ENCODE results near the gene IFNAR1. TPM values are rescaled to one million over a fixed set of nuclear protein-coding genes. Genes with fewer than 3 reads are reported as not detected.
"Not testable (repeated sequence)": the region's sequence is repeated elsewhere in the genome, so short reads cannot be mapped to it uniquely, and the experiment has no call there.

Gene IFNAR1
- polyA plus RNA-seq, 3 donors = 37.1 to 40.0 (median 39.2) TPM

- no peak for DNase-seq (ENCODE audit: low read depth in 3 of 3, low spot score in 2 of 3)
Observed at GRCh38 chr21:33373451-33373850, 48.7 kb downstream of the IFNAR1 start.

DNA sequence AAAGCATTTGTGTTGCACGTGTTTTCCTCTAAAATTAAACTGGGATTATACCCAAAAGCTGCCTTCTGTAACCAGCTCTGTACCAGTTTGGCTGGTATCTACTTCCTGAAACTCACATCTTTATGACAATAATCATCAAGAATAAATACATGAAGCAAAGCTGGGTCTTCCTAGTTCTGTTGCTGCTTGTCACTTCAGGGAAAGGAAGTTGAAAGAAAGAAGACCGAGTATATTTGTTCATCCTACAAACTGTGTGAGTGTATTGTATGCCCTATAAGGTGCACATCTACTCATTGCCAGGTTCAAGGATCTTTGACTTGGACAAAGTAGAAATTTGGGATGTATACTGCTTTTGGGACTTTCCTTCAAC, 49.3 kb downstream of the IFNAR1 start:
- no peak for DNase-seq (ENCODE audit: low read depth in 3 of 3, low spot score in 2 of 3)

DNA sequence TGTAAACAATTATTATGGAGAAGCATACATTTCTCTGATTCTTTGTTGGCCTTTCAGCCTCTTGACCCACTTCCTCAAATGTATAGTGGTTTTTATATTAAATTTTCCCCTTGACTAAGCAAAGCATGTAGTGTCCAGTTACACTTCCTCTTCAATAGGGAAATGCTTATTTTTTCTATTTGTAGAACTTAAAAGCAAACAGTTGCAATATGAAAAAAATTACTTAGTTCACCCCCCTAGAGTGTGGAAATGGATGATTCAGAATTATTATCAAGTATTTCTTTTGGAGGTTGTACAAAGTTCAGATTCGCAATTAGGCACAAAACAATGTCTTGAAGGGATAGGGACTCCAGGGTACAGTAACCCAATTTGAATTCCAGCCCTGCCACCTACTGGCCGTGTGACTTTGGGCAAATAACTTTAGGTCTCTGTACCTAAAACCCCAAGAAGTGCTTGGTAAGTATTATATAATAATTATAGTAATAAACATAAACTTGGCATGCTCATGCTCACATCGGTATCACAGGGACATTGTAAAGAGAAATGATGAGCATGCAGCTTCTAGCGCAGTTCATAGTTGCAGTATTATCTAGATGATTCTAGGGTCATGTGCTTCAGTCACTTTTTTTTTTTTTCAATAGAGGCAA, 49.8 kb downstream of the IFNAR1 start:
- no peak for DNase-seq (ENCODE audit: low read depth in 3 of 3, low spot score in 2 of 3)

GRCh38 chr21:33375101-33375644, 50.4 kb downstream of the IFNAR1 start:
- no peak for DNase-seq (ENCODE audit: low read depth in 3 of 3, low spot score in 2 of 3)

- no peak for DNase-seq (ENCODE audit: low read depth in 3 of 3, low spot score in 2 of 3)
Observed at GRCh38 chr21:33377221-33377920, 52.6 kb downstream of the IFNAR1 start.

GRCh38 chr21:33378081-33378480, 53.3 kb downstream of the IFNAR1 start:
- DNase-seq (ENCODE audit: low read depth in 3 of 3, low spot score in 2 of 3) = no peak

GRCh38 chr21:33379934-33380333, 55.2 kb downstream of the IFNAR1 start:
- not testable (repeated sequence) for DNase-seq (ENCODE audit: low read depth in 3 of 3, low spot score in 2 of 3)

DNA sequence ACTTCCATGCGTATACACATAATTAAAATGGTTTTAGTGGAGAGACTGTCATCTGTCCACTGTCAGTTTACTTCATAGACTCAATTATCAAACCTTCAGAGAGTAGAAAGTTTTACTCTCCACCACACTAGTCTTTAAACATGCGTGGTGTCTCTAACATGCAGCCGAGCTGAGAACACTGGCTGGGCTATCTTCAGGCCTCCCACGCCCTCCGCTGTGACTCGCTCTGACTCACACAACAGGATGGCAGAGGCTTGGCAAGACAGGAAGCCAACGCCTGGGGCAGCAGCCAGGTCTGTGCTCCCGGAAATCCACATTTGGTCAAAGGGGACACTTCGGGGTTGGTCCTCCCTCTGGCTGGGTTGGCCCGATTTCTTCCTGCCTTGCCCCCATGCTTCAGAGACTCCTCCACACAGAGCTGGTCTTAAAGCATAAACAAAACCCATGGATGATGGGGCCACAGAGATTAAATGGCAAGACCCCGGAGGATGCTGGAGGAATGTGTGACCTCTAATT, 55.8 kb downstream of the IFNAR1 start:
- DNase-seq (ENCODE audit: low read depth in 3 of 3, low spot score in 2 of 3) = no peak

DNA sequence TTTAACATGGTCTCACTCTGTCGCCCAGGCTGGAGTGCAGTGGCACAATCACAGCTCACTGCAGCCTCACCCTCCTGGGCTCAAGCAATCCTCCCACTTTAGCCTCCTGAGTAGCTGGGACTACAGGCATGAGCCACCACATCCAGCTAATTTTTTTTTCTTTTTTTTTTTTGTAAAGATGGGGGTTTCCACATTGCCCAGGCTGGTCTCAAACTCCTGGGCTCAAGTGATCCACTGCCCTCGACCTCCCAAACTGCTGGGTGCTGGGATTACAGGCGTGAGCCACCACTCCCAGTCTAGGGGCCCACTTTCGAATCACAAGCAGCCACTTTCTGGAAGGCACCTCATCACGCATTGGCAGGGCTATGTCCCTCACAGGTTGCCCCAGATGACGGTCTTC, 56.6 kb downstream of the IFNAR1 start:
- DNase-seq (ENCODE audit: low read depth in 3 of 3, low spot score in 2 of 3) = not testable (repeated sequence)

GRCh38 chr21:33383056-33383888, 58.5 kb downstream of the IFNAR1 start:
- no peak for DNase-seq (ENCODE audit: low read depth in 3 of 3, low spot score in 2 of 3)

DNA sequence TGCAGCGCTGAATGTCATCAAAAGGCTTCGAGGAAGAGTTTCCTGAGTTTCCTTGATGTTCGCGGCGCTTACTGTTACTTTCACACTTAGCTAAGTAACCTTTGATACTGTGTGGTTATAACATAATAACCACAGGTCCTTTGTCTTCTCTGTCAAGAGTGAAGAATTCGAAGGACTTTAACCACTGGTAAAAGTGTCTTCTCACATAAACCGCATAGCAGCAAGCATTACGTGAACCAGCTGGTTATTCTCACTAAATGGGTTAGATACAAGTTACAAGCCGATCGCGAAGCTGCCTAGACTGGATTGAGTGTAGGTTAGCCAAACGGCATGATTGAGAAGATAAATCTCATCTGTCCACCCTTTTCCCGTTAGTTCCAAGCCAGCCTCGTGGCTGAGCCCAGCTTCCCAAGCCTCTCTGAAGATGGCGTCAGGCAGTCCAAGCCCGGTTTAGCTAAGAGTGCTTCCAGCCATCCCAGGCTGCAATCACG, 60.1 kb downstream of the IFNAR1 start:
- DNase-seq (ENCODE audit: low read depth in 3 of 3, low spot score in 2 of 3) = no peak

DNA sequence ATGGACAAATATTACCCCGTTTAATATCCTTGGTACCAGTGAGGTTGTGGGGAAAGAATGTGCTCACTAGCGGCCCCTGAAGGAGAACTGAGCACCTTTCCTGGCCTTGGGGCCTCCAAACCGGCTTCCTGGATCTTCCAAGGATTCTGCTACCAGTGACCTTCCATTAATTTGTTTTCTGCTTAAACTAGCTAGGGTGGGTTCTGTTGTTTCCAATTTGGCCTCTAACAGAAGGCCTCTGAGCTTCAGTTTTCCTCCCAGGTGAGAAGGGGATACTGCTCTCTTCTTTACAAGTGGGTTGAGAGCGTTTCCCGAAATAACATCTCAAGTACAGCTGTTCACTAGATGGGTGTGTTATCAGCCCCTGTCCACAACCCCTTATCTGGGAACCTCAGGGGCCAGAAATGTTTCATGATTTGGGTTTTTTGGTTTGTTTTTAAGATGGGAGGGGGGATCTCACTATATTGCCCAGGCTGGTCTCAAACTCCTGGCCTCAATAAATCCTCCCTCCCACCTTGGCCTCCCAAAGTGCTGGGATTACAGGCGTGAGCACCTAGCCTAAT, 61.5 kb downstream of the IFNAR1 start:
- DNase-seq (ENCODE audit: low read depth in 3 of 3, low spot score in 2 of 3) = no peak

DNA sequence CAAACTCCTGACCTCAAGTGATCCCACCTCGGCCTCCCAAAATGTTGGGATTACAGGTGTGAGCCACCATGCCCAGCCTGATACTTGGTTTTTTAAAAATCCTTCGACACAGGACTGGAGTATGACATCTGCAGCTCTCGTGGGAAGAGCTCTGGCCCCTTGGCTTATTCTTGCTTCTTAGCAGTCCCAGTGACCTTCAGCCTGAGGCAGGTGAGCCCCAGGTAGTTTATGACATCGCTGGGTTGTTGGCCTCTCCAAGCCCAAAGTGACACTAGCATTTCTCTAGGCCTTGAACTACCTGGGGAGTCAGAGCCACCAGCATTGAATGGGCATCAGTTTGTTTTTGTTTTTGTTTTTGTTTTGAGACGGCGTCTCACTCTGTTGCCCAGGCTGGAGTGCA, 62.5 kb downstream of the IFNAR1 start:
- DNase-seq (ENCODE audit: low read depth in 3 of 3, low spot score in 2 of 3) = no peak

DNA sequence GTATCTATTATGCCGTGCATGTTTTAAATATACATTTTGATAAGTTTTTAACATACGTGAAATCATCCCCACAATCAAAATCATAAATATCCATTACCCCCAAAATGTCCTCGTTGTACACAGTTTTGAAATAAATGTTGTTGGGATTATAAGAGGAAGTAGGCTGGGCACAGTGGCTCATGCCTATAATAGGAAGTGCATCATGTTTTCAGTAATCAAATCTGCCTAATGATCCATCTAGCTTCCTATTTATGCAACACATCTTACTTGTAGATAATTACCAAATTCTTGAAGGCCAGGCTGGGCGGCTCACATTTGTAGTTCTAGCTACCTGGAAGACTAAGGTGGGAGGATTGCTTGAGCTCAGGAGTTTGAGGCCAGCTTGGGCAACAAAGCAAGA, 63.4 kb downstream of the IFNAR1 start:
- no peak for DNase-seq (ENCODE audit: low read depth in 3 of 3, low spot score in 2 of 3)

DNA sequence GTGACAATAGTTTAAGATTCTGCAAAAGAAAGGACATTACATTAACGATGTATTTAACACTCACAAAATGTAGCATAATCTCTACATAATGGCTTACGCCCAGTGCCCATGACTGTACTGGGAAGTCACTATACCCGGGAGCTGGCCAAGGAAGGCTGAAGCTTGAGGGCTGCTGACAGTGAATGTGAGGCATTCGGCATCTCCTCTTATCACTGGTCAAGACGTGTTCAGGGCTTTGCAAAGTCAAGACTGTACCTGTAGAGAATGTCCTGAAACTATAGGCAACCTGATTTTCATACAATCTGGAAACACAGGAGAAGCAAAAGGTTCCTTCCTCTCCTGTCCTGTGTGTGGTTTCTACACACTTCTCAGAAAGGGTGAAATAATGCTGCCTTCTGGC, 65.7 kb downstream of the IFNAR1 start:
- DNase-seq (ENCODE audit: low read depth in 3 of 3, low spot score in 2 of 3) = no peak

- no peak for DNase-seq (ENCODE audit: low read depth in 3 of 3, low spot score in 2 of 3)
Observed at GRCh38 chr21:33391656-33392055, 66.9 kb downstream of the IFNAR1 start.

DNA sequence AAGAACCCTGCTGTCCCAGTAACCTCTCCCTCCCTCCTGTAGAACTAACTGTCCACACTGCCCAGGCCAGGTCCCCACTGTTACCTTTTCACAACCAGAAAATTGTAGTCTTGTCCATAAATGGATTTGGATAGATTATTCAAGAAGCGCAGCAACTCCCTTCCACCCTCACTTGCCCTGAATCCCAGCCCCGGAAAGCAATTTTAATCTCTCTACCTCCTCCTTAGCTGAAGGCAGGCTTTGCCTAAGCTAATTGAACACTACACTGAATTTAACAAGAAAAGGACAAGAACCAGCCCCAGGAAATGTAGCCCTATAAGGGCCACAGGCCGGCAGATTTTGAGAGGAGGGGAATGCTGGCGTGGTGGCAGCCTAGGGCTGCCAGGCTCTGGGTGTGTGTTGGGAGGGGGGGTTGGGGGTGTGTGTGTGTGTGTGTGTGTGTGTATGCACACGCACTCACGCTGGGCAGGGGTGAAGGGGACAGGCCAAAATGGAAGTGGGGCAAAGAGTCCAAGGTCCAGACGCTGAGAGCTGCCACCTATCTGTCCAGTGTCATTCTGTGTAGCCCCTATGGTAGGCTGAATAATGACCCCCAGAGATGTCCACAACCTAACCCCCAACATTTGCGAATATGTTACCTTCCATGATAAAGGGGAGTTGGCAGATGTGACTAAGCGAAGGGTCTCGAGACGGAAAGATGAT, 67.7 kb downstream of the IFNAR1 start:
- no peak for DNase-seq (ENCODE audit: low read depth in 3 of 3, low spot score in 2 of 3)

GRCh38 chr21:33393348-33393747, 68.6 kb downstream of the IFNAR1 start:
- no peak for DNase-seq (ENCODE audit: low read depth in 3 of 3, low spot score in 2 of 3)

GRCh38 chr21:33394260-33394659, 69.5 kb downstream of the IFNAR1 start:
- no peak for DNase-seq (ENCODE audit: low read depth in 3 of 3, low spot score in 2 of 3)

DNA sequence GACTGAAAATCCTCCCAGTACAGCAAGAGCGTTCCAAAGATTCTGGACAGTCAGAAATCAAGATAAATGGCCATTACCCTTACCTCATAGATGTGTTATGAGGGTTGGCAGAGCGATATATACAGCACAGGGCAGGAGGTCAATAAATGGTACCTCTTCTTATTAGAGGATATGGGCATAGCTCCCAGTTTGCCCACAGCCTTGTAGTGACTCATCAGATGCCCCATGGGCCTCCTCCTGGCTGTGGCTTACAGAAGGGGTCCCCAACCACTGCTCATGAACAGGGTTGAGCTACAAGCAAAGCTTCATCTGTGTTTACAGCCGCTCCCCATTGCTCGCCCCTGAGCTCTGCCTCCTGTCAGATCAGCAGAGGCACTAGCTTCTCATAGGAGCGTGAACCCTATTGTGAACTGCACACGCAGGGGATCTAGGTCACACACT, 71.1 kb downstream of the IFNAR1 start:
- no peak for DNase-seq (ENCODE audit: low read depth in 3 of 3, low spot score in 2 of 3)

All from right renal cortex interstitium (tissue), 3 donors.